K562 (cell line): ENCODE results near the gene ACAP2. TPM values are rescaled to one million over a fixed set of nuclear protein-coding genes. Genes with fewer than 3 reads are reported as not detected.

Experiments used
- ARNT ChIP-seq, 2 experiments: fragments of 450-650 bp; IDR thresholded peaks; 2 replicates each; pipeline ENCODE4 v1.6.1; 2016; ENCODE audit warnings: mild to moderate bottlenecking in 1 of 2
- CBX3 ChIP-seq, 2 experiments: IDR thresholded peaks; 1 replicate in 1 of 2; 2 replicates in 1 of 2; pipeline ENCODE4 v1.6.1; 2012; ENCODE audit warnings: inconsistent platforms in 2 of 2, low read length in 2 of 2, borderline replicate concordance in 1 of 2, control low read depth in 1 of 2
- CXXC5 ChIP-seq: fragments of 250-450 bp; sonication (Bioruptor Pico); IDR thresholded peaks from 2 replicates; pipeline ENCODE4 v1.8.0; 2022; ENCODE audit warnings: inconsistent platforms, mild to moderate bottlenecking, moderate library complexity
- DPF2 ChIP-seq: fragments of 450-650 bp; IDR thresholded peaks from 2 replicates; pipeline ENCODE4 v1.6.1; 2016
- E2F3 ChIP-seq: fragments of 250-450 bp; sonication (Bioruptor Pico); IDR thresholded peaks from 2 replicates; pipeline ENCODE4 v1.4.0; 2020; ENCODE audit warnings: mild to moderate bottlenecking
- FOSL1 ChIP-seq: fragments of 200-800 bp; sonication (Bioruptor generic); conservative IDR thresholded peaks from 2 replicates; pipeline ENCODE4 v1.6.1; 2016; ENCODE audit warnings: missing genetic modification characterization, missing compliant biosample characterization
- GATAD2A ChIP-seq: fragments of 450-650 bp; IDR thresholded peaks from 2 replicates; pipeline ENCODE4 v1.6.1; 2017
- HMGN3 ChIP-seq: IDR thresholded peaks from 2 replicates; pipeline ENCODE4 v1.6.1; 2011; ENCODE audit warnings: borderline replicate concordance, low read depth, mild to moderate bottlenecking, mixed read lengths, low read length; ENCODE audit not compliant: insufficient read length; ENCODE audit errors: extremely low read depth
- KLF1 ChIP-seq: fragments of 450-650 bp; IDR thresholded peaks from 2 replicates; pipeline ENCODE4 v1.6.1; 2016; ENCODE audit warnings: missing genetic modification characterization, missing compliant biosample characterization
- LEF1 ChIP-seq: fragments of 450-650 bp; IDR thresholded peaks from 2 replicates; pipeline ENCODE4 v1.6.1; 2016; ENCODE audit warnings: mild to moderate bottlenecking
- NONO ChIP-seq, 2 experiments: fragments of 200-400 bp in 1 of 2; fragments of 450-650 bp in 1 of 2; formaldehyde crosslinking in 1 of 2; IDR thresholded peaks; 2 replicates each; pipeline ENCODE4 v1.6.1; 2017; ENCODE audit warnings: low read depth in 2 of 2, mild to moderate bottlenecking in 2 of 2, moderate library complexity in 2 of 2, low read length in 1 of 2
- NR4A1 ChIP-seq, 2 experiments: fragments of 250-450 bp in 1 of 2; fragments of 450-650 bp in 1 of 2; sonication (Bioruptor Pico) in 1 of 2; IDR thresholded peaks; 2 replicates each; pipeline versions ENCODE4 v1.4.0 to v1.6.1; 2016 to 2020; ENCODE audit warnings: mild to moderate bottlenecking in 2 of 2, missing compliant biosample characterization in 1 of 2, missing genetic modification characterization in 1 of 2, moderate library complexity in 1 of 2
- POLR3A ChIP-seq: IDR thresholded peaks from 2 replicates; pipeline ENCODE4 v1.6.1; 2011; ENCODE audit warnings: borderline replicate concordance, mild to moderate bottlenecking, moderate library complexity; ENCODE audit not compliant: insufficient read length, insufficient read depth; ENCODE audit errors: extremely low read depth
- SNIP1 ChIP-seq: fragments of 450-650 bp; IDR thresholded peaks from 2 replicates; pipeline ENCODE4 v1.7.1; 2017; ENCODE audit warnings: low read depth, mild to moderate bottlenecking
- ZKSCAN8 ChIP-seq: fragments of 200-800 bp; sonication (Bioruptor generic); IDR thresholded peaks from 2 replicates; pipeline ENCODE4 v1.6.1; 2016; ENCODE audit warnings: missing genetic modification characterization, missing compliant biosample characterization
- ZNF3 ChIP-seq: fragments of 250-450 bp; sonication (Bioruptor Pico); IDR thresholded peaks from 2 replicates; pipeline ENCODE4 v1.5.0; 2021; ENCODE audit warnings: mild to moderate bottlenecking, moderate library complexity
- ZNF57 ChIP-seq: fragments of 450-650 bp; formaldehyde crosslinking; IDR thresholded peaks from 2 replicates; pipeline ENCODE4 v1.4.0; 2020; ENCODE audit warnings: mild to moderate bottlenecking, moderate library complexity
- ZNF766 ChIP-seq: fragments of 200-800 bp; sonication (Bioruptor generic); conservative IDR thresholded peaks from 2 replicates; pipeline ENCODE4 v1.6.1; 2016; ENCODE audit warnings: missing genetic modification characterization, missing compliant biosample characterization
- polyA plus RNA-seq, 8 experiments: library from polyadenylated mRNA; depleted of rRNA in 4 of 8; stranded (reverse) in 5 of 8; unstranded in 3 of 8; fragments of >200 nt; fragmentation: Nextera tagmentation in 2 of 8; fragmentation: Illumina TruSeq in 1 of 8; extraction: Ambion mirVana in 2 of 8; extraction: Trizol in 1 of 8; gene quantifications; 2 replicates each; pipeline versions ENCODE4 v1.2.1 to v1.2.3, GENCODE V29; 2011 to 2014; ENCODE audit warnings: inconsistent platforms in 1 of 8, missing spikeins in 1 of 8
- total RNA-seq, 7 experiments: library from RNA; depleted of rRNA in 6 of 7; stranded (reverse); fragments of >200 nt in 6 of 7; fragmentation: Illumina TruSeq in 2 of 7; extraction: Trizol in 2 of 7; gene quantifications; 2 replicates each; pipeline versions ENCODE4 v1.2.1 to v1.2.3, GENCODE V29; 2011 to 2021; ENCODE audit warnings: low replicate concordance in 1 of 7
- TF ChIP-seq, protein P1 (sequence below): sonication (generic); formaldehyde crosslinking; IDR thresholded peaks from 2 replicates; pipeline ENCODE4 v1.8.1; 2022; ENCODE audit warnings: missing genetic modification reagents
- TF ChIP-seq, protein P2 (sequence below): fragments of 200-400 bp; formaldehyde crosslinking; IDR thresholded peaks from 2 replicates; pipeline ENCODE4 v1.6.1; 2017; ENCODE audit warnings: mild to moderate bottlenecking, low read depth, low read length, moderate library complexity
- TF ChIP-seq, protein P3 (sequence below), 2 experiments: fragments of 150-350 bp in 1 of 2; IDR thresholded peaks; 2 replicates each; pipeline ENCODE4 v1.6.1; 2012 to 2016; ENCODE audit warnings: low read depth in 2 of 2, low read length in 2 of 2, mild to moderate bottlenecking in 1 of 2, moderate library complexity in 1 of 2

The ACAP2 gene
- total and polyA plus RNA-seq, 9 of the 15 experiments (the other 6 are each of a cell fraction or from before 2014, with no cell fraction given), result 10.6 to 52.7 (median 34.4) TPM

DNA sequence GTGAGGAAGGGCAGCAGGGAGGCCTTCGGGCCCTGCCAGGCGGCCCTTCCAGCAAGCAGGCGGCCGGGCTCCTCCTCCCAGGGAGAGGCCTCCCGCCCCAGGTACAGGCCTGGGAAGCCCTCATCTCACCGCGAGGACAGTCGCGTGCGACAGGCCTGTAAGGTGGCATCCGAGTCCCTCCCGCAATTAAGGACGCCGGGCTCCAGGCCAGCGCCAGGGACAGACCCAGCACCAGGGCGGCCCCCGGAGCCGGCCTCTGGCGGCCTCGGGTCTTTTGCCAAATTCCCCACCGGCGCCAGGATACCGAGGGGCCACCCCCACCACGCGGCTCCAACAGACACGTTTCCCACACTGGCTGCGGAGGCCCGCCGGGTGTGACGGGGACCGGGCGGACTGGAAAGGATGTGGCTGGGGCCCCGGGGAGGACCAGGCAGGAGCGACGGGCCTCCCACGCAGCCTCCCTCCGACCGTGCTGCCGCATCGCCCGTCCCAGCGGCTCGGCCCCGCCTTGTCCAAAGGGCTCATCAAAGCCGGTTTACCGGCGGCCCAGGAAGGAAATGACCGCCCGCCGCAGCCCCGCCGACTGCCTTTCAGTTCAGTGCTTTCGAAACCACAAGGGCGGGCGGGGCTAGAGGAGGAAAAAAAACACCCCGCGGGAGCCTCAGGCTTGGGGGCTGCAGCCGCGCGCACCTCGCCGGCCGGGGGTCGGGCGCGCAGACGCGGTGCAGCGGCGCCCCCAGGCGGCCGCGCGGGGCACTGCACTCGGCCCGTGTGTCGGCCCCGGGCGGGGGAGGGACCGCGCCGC lies 183.1 kb downstream of the ACAP2 start (continued):
- 0 out of 2 replicates have a peak, but pooled peaks have one; percentile 14 for TF ChIP-seq LEF1
- no peak for TF ChIP-seq ZNF3 (CRISPR knock-in tag)
- no peak for TF ChIP-seq POLR3A
- TF ChIP-seq SNIP1, result no peak
- TF ChIP-seq GATAD2A, result no peak
- TF ChIP-seq NONO (IDR thresholded peaks at IDR 0.05; ENCODE audit: low read depth in 2 of 2, low read length in 1 of 2), result peak in 1 of 2 experiments; percentile 91; a peak in 2 of 4 replicates
- TF ChIP-seq CBX3 (IDR thresholded peaks at IDR 0.05; ENCODE audit: borderline replicate concordance in 1 of 2, low read length in 2 of 2), result no peak
- TF ChIP-seq ZNF57, result no peak
- 0 out of 2 replicates have a peak, but pooled peaks have one; percentile 13 for TF ChIP-seq NR4A1 (CRISPR knock-in tag; IDR thresholded peaks at IDR 0.05)
- peak; percentile 59; the same call in 1 of the 2 replicates for TF ChIP-seq NR4A1 (tag; IDR thresholded peaks at IDR 0.05)
- TF ChIP-seq, protein P1, sequence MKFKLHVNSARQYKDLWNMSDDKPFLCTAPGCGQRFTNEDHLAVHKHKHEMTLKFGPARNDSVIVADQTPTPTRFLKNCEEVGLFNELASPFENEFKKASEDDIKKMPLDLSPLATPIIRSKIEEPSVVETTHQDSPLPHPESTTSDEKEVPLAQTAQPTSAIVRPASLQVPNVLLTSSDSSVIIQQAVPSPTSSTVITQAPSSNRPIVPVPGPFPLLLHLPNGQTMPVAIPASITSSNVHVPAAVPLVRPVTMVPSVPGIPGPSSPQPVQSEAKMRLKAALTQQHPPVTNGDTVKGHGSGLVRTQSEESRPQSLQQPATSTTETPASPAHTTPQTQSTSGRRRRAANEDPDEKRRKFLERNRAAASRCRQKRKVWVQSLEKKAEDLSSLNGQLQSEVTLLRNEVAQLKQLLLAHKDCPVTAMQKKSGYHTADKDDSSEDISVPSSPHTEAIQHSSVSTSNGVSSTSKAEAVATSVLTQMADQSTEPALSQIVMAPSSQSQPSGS (CRISPR knock-in tag), result 0 out of 2 replicates have a peak, but pooled peaks have one; percentile 42
- peak; percentile 8; the same call in 1 of the 2 replicates for TF ChIP-seq ZNF766
- TF ChIP-seq ZKSCAN8 (CRISPR knock-in tag), result no peak
- TF ChIP-seq KLF1 (tag), result no peak
- TF ChIP-seq, protein P2, sequence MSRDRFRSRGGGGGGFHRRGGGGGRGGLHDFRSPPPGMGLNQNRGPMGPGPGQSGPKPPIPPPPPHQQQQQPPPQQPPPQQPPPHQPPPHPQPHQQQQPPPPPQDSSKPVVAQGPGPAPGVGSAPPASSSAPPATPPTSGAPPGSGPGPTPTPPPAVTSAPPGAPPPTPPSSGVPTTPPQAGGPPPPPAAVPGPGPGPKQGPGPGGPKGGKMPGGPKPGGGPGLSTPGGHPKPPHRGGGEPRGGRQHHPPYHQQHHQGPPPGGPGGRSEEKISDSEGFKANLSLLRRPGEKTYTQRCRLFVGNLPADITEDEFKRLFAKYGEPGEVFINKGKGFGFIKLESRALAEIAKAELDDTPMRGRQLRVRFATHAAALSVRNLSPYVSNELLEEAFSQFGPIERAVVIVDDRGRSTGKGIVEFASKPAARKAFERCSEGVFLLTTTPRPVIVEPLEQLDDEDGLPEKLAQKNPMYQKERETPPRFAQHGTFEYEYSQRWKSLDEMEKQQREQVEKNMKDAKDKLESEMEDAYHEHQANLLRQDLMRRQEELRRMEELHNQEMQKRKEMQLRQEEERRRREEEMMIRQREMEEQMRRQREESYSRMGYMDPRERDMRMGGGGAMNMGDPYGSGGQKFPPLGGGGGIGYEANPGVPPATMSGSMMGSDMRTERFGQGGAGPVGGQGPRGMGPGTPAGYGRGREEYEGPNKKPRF, result no peak
- peak; percentile 49; the same call in 1 of the 2 replicates for TF ChIP-seq FOSL1 (tag)
- TF ChIP-seq, protein P3, sequence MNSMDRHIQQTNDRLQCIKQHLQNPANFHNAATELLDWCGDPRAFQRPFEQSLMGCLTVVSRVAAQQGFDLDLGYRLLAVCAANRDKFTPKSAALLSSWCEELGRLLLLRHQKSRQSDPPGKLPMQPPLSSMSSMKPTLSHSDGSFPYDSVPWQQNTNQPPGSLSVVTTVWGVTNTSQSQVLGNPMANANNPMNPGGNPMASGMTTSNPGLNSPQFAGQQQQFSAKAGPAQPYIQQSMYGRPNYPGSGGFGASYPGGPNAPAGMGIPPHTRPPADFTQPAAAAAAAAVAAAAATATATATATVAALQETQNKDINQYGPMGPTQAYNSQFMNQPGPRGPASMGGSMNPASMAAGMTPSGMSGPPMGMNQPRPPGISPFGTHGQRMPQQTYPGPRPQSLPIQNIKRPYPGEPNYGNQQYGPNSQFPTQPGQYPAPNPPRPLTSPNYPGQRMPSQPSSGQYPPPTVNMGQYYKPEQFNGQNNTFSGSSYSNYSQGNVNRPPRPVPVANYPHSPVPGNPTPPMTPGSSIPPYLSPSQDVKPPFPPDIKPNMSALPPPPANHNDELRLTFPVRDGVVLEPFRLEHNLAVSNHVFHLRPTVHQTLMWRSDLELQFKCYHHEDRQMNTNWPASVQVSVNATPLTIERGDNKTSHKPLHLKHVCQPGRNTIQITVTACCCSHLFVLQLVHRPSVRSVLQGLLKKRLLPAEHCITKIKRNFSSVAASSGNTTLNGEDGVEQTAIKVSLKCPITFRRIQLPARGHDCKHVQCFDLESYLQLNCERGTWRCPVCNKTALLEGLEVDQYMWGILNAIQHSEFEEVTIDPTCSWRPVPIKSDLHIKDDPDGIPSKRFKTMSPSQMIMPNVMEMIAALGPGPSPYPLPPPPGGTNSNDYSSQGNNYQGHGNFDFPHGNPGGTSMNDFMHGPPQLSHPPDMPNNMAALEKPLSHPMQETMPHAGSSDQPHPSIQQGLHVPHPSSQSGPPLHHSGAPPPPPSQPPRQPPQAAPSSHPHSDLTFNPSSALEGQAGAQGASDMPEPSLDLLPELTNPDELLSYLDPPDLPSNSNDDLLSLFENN (IDR thresholded peaks at IDR 0.05; ENCODE audit: low read depth in 2 of 2, low read length in 2 of 2), result no peak
- no peak for TF ChIP-seq E2F3 (CRISPR knock-in tag)
- TF ChIP-seq CXXC5 (CRISPR knock-in tag), result peak; percentile 89
- TF ChIP-seq DPF2, result 0 out of 2 replicates have a peak, but pooled peaks have one; percentile 16
- no peak for TF ChIP-seq ARNT (IDR thresholded peaks at IDR 0.05)
- TF ChIP-seq HMGN3, result peak; percentile 66
